Fibroblast of skin of abdomen (primary cell): Measurements from ENCODE around the gene SLC46A1.

Experiments
- DNase-seq: peaks from one replicate; pipeline ENCODE4 v3.0.0-alpha.2; 2013

SLC46A1 gene

DNA sequence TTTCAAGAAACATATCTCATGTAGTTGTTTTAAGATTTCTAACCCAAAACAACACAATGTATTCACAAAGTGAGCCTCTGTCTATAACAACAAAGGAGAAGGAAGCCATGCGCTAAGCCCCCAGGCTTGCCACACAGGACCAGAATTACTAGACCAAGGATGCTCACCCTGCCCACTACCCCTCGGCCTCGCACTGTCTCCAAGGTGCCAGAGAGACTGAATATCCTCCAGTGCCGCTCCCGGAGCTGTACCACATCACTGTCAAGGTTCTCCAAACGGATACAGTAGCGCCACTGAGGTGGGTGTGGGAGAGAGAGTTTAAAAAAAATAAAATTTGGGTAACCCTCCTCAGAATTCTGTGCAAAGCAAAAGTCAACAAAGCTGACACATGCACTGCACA lies 55.7 kb downstream of the SLC46A1 start:
- no peak for DNase-seq

DNA sequence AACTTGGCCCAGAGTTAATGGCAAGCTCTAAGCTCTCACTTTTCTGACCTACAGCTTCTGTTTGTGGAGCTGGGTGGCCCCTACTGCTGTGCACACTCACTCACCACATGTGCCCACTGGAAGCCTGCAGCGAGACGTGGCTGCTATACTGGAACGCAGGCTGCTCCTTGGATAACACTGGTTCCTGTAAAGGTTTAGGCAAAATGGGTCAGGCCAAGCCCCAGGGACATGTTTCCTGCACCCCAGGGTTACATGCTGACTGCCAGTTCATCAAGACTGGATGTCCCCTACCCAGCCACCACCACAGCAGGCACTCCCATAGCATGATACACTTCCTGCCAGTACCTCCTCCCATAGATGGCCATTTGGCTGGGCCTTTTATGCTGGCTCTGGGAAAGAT lies 57.0 kb downstream of the SLC46A1 start:
- no peak for DNase-seq

DNA sequence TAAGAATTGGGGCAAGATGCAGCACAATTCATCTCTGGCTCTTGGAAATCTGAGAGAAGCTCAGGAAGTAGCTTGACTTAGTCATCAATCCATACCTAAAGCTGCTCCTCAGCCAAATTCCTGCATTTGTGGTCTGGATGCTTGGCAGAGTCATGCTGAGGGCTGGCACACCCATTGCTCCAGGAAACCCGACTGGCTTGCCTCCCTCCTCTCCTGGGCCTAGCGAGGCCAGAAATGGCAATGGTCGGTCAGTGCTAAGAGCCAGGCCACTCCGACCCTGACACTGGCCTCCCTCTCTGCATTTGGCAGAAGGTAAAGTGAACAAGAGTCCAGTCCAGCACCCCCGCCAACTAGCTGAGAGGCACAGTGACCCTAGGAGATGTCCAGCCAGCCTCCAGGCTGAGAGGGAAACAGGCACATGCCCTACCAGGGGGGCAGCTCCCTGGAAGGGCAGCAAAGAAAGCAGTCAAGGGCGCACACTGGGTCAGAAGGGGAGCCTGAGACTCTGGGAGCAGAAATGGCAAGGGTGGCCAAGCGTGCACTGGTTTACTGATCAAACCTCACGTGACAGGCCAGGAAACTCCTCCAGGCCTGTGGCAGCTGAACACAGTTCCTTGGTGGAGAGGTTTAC lies 58.6 kb downstream of the SLC46A1 start:
- DNase-seq: peak; percentile 87

DNA sequence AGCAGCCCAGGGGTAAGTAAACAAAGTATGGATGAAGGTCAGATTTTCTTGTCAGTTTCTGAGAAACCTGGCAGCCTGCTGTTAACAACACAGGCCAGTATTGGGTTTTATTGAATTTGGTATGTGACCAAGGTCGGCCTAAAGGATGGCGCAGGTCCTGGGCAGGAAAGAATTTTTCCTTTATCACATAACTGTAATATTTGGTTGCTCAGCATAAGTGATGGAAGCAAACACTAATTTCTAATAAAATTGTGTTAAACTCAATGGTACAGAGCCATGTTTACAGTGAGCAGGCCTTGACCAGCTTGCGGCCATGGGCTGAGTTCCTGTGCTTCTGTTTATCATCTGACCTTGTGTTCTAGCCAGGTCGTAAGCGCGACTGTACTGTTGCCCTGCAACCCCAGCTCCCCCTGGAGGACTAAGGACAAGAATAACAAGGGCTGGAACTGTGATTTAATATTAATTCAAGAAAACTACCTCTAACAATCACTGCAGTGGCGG lies 59.2 kb downstream of the SLC46A1 start:
- no peak for DNase-seq

DNA sequence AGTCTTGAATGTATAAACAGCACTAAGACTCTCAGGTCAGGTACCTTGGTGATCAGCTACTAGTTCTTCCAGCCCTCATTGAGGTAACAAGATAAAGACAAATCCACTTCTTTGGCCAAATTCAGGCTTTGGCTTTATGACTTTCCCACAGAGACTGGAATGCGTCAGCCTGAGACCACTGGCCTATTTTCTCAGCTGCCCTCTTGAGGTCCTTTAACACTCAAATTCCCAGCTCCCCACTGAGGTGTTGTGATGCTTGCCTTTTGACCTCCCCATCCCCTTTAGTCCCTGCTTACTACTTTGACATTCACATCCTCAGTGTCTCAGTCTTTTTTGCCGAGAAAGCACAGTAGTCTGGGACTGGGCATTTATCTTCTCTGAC lies 59.8 kb downstream of the SLC46A1 start:
- no peak for DNase-seq

DNA sequence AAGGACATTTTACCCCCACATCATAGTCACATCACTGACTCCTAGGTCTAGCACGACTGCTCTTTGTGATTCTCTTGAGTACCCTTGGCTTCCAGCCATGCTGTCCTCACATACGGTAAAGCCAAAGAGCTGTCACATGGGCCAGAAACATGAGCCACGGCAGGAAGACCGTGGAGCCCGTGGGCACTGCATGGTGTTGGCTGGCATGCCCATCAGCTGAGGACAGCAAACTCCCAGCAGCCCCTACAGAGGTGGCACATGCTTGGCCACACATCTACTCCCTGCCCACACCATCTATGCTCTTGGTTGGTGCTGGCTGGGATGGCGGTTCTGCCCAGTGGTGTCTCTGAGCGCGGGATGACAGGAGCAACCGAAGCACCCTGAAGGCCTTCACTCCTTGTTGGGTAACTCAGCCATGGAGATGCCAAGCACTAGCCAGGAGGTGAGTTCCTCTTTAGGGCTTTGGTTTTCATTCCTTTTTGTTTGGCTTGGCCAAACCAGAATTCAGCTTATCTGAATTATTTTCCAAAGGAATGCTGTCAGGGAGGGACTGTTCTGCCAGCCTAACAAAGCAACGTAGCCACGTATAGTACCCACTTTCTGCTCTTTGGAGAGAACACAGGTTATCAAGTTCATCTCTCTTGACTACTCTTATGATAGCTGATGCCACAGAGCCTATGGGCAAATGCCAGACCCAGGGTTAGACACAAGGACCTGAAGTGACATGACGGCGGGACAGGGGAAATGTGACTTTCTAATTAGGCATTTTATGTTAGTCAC lies 60.4 kb downstream of the SLC46A1 start:
- no peak for DNase-seq
